Measurements from ENCODE around the gene GAS7.
A peak's percentile ranks its signal among the peaks of the same experiment; 100 is the strongest.

The GAS7 gene

GRCh38 chr17:9998060-9998459 lies 200.3 kb downstream of the GAS7 start:
- ChIA-PET CTCF (interaction anchor here (1.1 kb wide), 1 partner anchor 9 kb away, joined by 3 read pairs; no protein-coding TSS in a partner anchor), POLR2A (no interaction called here)
- no peak for DNase-seq (ENCODE audit: low read depth, low spot score)
- TF ChIP-seq CTCF (IDR thresholded peaks at IDR 0.05; ENCODE audit: insufficient read depth, low read length, missing control alignments), result no peak
- H3K4me3 ChIP-seq (ENCODE audit: low read depth, low read length), result no peak overlapping the region

- CTCF ChIA-PET, result interaction anchor here (0.8 to 1.2 kb wide), 2 partner anchors 13 to 69 kb away, joined by 3 read pairs; no protein-coding TSS in a partner anchor
- POLR2A ChIA-PET, result no interaction called here
- no peak for DNase-seq (ENCODE audit: low read depth, low spot score)
- H3K4me3 ChIP-seq (ENCODE audit: low read depth, low read length), result no peak overlapping the region
- TF ChIP-seq CTCF (IDR thresholded peaks at IDR 0.05; ENCODE audit: insufficient read depth, low read length, missing control alignments), result no peak
Measured at GRCh38 chr17:9994761-9995160, 203.6 kb downstream of the GAS7 start.

- TF ChIP-seq CTCF (IDR thresholded peaks at IDR 0.05; ENCODE audit: insufficient read depth, low read length, missing control alignments), result no peak
- ChIA-PET POLR2A (no interaction called here), CTCF (interaction anchor here (1.0 to 1.6 kb wide), 4 partner anchors 9 to 235 kb away, joined by 3 to 8 read pairs (median 6); no protein-coding TSS in a partner anchor)
- H3K4me3 ChIP-seq (ENCODE audit: low read depth, low read length), result no peak overlapping the region
- DNase-seq (ENCODE audit: low read depth, low spot score), result no peak
Measured at GRCh38 chr17:9991796-9992195, 206.6 kb downstream of the GAS7 start.

- H3K4me3 ChIP-seq (ENCODE audit: low read depth, low read length), result no peak overlapping the region
- no peak for DNase-seq (ENCODE audit: low read depth, low spot score)
- no peak for TF ChIP-seq CTCF (IDR thresholded peaks at IDR 0.05; ENCODE audit: insufficient read depth, low read length, missing control alignments)
- ChIA-PET POLR2A (no interaction called here), CTCF (interaction anchor here (1.0 to 1.6 kb wide), 5 partner anchors 9 to 235 kb away, joined by 3 to 8 read pairs (median 5); no protein-coding TSS in a partner anchor)
Measured at GRCh38 chr17:9991351-9991750, 207.1 kb downstream of the GAS7 start.

- TF ChIP-seq CTCF (IDR thresholded peaks at IDR 0.05; ENCODE audit: insufficient read depth, low read length, missing control alignments), result peak; percentile 64
- ChIA-PET POLR2A (no interaction called here), CTCF (interaction anchor here (0.7 to 3.3 kb wide), 15 partner anchors 9 to 305 kb away, joined by 3 to 12 read pairs (median 3); no protein-coding TSS in a partner anchor)
- DNase-seq (ENCODE audit: low read depth, low spot score), result no peak
- H3K4me3 ChIP-seq (ENCODE audit: low read depth, low read length), result no peak overlapping the region
Measured at GRCh38 chr17:9987779-9988585, 210.4 kb downstream of the GAS7 start.

- no peak for TF ChIP-seq CTCF (IDR thresholded peaks at IDR 0.05; ENCODE audit: insufficient read depth, low read length, missing control alignments)
- ChIA-PET CTCF (interaction anchor here (0.8 to 3.3 kb wide), 13 partner anchors 8 to 306 kb away, joined by 3 to 12 read pairs (median 3); no protein-coding TSS in a partner anchor), POLR2A (no interaction called here)
- H3K4me3 ChIP-seq (ENCODE audit: low read depth, low read length), result no peak overlapping the region
- no peak for DNase-seq (ENCODE audit: low read depth, low spot score)
Measured at GRCh38 chr17:9986754-9987382, 211.5 kb downstream of the GAS7 start.
